ENCODE results near the gene ARFGAP1.

ARFGAP1 gene

DNA sequence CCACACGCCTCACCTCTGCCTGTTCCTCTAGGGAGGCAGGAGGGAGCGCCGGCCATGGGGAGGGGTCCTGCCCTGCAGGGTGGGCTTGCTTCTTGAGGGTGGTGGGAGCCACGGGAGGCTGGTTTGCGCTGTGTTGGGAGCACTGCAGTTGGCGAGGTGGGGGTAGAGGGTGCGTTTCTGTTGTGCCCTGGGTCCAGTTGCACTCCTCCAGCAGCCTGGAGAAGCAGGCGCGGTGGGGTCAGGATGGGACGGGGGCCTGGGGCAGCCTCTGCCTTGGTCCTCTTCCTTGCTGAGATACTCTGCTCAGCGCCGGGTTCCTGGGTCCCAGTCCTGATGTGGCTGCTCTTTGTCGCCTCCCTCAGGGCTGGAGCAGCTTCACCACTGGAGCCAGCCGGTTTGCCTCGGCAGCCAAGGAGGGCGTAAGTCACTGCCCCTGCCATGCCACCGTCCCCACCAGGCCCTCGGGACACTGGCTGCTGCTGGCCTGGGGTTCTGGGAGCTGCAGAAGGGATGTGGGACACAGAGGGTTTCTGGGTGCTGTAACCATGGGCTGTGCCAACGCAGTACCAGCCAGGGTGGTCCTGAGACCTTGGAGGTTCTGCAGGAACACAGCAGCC is 8.4 kb downstream of the ARFGAP1 start:
- no peak overlapping the region for H3K4me3 ChIP-seq (ENCODE audit: low read depth, low read length)
- TF ChIP-seq, protein P1, sequence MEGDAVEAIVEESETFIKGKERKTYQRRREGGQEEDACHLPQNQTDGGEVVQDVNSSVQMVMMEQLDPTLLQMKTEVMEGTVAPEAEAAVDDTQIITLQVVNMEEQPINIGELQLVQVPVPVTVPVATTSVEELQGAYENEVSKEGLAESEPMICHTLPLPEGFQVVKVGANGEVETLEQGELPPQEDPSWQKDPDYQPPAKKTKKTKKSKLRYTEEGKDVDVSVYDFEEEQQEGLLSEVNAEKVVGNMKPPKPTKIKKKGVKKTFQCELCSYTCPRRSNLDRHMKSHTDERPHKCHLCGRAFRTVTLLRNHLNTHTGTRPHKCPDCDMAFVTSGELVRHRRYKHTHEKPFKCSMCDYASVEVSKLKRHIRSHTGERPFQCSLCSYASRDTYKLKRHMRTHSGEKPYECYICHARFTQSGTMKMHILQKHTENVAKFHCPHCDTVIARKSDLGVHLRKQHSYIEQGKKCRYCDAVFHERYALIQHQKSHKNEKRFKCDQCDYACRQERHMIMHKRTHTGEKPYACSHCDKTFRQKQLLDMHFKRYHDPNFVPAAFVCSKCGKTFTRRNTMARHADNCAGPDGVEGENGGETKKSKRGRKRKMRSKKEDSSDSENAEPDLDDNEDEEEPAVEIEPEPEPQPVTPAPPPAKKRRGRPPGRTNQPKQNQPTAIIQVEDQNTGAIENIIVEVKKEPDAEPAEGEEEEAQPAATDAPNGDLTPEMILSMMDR (IDR thresholded peaks at IDR 0.05; ENCODE audit: low read depth, low read length), result no peak

DNA sequence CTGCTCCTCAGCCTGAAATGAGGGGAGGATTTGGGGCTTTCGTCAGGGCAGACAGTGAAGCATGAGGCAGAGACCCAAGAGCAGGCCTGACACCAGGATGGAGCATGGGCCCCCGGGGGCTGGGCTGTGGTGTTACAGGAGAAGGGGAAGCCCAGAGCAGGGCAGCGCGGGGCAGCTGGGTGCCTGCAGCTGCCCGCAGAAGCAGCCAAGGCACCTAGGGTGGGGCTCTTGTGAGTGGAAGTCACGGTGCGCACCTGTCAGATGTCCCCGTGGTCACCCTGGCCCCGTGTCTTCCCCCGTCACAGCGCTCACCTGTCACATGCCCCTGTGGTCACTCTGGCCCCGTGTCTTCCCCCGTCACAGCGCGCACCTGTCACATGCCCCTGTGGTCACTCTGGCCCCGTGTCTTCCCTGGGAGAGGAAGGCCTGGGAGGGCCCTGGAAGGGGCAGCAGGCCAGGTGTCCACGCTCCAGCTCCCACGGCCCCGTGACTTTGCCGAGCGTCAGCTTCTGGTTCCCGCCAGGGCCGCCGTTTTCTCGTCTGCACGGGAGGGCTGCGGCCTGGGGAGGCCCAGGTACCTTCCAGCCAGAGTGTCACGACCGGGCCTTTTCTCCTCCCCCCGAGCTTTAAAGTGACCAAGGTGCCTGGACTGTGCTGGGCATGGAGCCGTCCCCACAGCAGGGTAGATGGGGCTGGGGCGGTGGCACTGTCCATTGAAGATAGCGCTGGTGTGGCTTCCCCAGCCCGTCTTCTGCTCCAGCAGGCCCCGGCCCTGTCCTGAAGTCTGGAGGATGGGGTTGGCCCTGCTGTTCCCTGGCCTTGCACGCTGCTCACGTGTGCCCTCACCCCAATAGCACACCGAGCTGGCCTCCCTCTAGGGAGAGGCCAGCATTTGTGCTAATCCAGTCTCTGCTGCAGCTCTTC is 9.4 kb downstream of the ARFGAP1 start:
- no peak overlapping the region for H3K4me3 ChIP-seq (ENCODE audit: low read depth, low read length)
- TF ChIP-seq, protein P1 (IDR thresholded peaks at IDR 0.05; ENCODE audit: low read depth, low read length), result no peak

DNA sequence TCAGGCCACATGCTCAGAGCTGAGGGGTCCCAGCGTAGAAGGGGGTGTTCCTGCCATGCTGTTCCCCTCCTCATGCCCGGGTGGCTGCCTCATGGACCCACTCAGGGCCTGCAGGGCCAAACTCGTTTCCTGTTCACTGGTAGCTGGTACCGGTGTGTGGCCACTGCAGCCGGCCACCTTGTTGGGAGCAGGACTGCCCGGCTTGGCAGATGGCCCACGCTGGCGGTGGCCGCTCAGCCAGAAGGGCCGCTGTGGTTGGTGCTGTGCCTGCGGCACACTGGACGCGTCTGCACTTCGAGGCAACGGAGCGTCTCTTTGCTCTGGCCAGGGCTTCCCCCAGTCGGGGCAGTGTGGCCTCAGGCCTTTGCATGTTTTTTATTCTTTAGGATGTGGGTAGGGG is 10.3 kb downstream of the ARFGAP1 start:
- TF ChIP-seq, protein P1 (IDR thresholded peaks at IDR 0.05; ENCODE audit: low read depth, low read length), result no peak
- H3K4me3 ChIP-seq (ENCODE audit: low read depth, low read length), result no peak overlapping the region

DNA sequence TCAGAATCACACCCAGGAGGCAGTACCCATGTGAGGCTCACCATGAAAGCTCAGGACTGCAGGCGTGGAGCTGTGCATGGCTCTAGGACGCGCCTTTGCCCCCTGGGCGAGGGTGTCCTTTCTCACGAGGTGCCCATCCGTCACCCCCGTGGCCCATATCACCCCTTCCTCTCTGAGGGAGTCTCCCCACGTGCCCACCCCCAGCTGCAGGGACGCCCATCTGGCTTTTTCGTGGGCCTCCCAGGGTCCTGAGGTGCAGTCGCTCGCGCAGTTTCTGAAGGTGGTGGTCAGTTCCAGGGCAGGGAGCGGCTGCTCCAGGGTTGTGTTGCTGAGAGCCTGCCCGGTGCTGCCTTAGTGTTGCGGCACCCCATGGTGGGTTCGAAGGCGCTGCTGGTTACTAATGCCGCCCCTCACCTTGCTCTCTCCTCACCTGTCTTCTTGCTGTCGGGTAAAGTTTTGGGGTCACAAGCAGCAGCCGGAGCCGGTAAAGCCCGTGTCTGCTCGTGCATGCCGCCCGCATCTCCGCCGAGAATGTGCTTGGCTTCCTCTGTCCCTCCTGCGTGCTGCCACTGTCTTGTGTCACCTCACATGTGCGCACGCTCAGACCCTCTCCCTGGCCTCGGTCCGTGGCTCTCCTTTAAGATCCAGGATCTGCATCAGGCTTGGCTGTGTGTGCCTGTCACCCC is 10.9 kb downstream of the ARFGAP1 start:
- TF ChIP-seq, protein P1 (IDR thresholded peaks at IDR 0.05; ENCODE audit: low read depth, low read length), result no peak

DNA sequence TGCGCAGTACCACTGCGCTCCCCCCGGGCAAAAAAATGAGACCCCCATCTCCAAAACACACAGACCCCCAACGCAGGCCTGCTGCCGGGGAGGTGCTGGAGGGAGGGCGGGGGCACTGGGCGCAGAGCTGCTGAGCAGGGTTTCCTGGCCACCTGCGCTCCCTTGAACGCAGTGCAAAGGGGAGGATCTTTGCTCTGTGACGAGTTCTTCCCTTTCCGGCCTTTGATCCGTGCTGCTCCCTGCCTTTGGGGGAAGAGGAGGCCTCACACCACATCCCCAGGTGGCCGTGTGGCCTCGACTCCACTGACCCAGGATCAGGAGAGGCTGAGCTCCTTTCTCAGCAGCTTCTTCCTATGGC is 11.4 kb downstream of the ARFGAP1 start:
- TF ChIP-seq, protein P1 (IDR thresholded peaks at IDR 0.05; ENCODE audit: low read depth, low read length), result no peak
- no peak overlapping the region for H3K4me3 ChIP-seq (ENCODE audit: low read depth, low read length)

More for the DNA sequence above, 10.9 kb downstream of the ARFGAP1 start:
- no peak overlapping the region for H3K4me3 ChIP-seq (ENCODE audit: low read depth, low read length)

DNA sequence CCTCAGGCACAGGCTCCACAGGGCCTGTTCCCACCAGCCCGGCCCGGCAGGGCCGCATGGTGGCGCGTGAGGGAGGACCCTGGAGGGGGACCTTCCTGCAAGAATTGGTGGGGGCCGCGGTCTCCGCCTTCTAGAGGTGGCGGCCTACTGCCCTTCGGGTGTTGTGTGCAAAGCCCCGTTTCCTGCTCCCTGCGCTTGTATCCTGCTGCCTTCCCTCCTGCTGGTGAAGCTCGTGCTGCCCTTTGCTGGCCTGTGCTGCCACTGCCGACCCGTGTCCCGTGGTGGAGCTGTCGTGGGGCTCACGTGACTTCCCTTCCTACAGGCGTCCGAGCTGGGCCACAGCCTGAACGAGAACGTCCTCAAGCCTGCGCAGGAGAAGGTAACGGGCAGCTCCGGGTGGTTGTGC is 11.9 kb downstream of the ARFGAP1 start:
- TF ChIP-seq, protein P1 (IDR thresholded peaks at IDR 0.05; ENCODE audit: low read depth, low read length), result no peak
- H3K4me3 ChIP-seq (ENCODE audit: low read depth, low read length), result no peak overlapping the region
